Bronchial epithelial cell (primary cell): Measurements from ENCODE around the gene ZNF443. TPM values are rescaled to one million over a fixed set of nuclear protein-coding genes. Genes with fewer than 3 reads are reported as not detected.

Experiments used
- DNase-seq: peaks from one replicate; pipeline ENCODE4 v3.0.0-alpha.2; 2010; ENCODE audit warnings: low read depth
- FAIRE-seq: peaks from 2 replicates; lab custom pipeline; 2011; peaks lifted over from hg19 to GRCh38; lab: Jason Lieb, UNC
- H3K27me3 ChIP-seq: 2 replicates; pipeline ENCODE4 v1.5.1; 2011; ENCODE audit warnings: low read length; ENCODE audit not compliant: control insufficient read depth, insufficient read depth
- H3K36me3 ChIP-seq: 2 replicates; pipeline ENCODE4 v1.5.1; 2011; ENCODE audit warnings: low read length; ENCODE audit not compliant: control insufficient read depth, insufficient read depth
- H3K4me3 ChIP-seq: 2 replicates; pipeline ENCODE4 v1.5.1; 2011; ENCODE audit warnings: mild to moderate bottlenecking, low read depth, low read length, control low read depth
- CTCF ChIP-seq: IDR thresholded peaks from 2 replicates; pipeline ENCODE4 v1.5.1; 2011; ENCODE audit warnings: mild to moderate bottlenecking, moderate library complexity, low read length, control low read depth, inconsistent platforms; ENCODE audit not compliant: insufficient read depth, severe bottlenecking
- total RNA-seq: library from RNA; depleted of rRNA; stranded (reverse); fragments of >200 nt; gene quantifications from 2 replicates; pipeline ENCODE4 v1.2.1, GENCODE V29; 2014

ZNF443 gene
- total RNA-seq, 1 donor from 2014 or later: 3.4 TPM

- no peak for TF ChIP-seq CTCF
- Histone ChIP-seq H3K27me3 (no peaks in the 10 kb centered on the region), H3K36me3 (no peaks in the 10 kb centered on the region), H3K4me3 (no peak overlapping the region)
- FAIRE-seq (no peak), DNase-seq (no peak)
Measured at GRCh38 chr19:12380444-12380737, 60.4 kb downstream of the ZNF443 start.

- FAIRE-seq (peak; percentile 32), DNase-seq (no peak)
- no peaks in the 10 kb centered on the region for H3K36me3 ChIP-seq
- H3K27me3 ChIP-seq: no peaks in the 10 kb centered on the region
- H3K4me3 ChIP-seq: no peak overlapping the region
- TF ChIP-seq CTCF: no peak
Measured at GRCh38 chr19:12379732-12380443, 60.9 kb downstream of the ZNF443 start.

Other genes with a start within 250 kb of the ZNF443 start
- gene ZNF44, start 146.1 kb downstream of the ZNF443 start, total RNA-seq: 7.4 and 10.5 TPM in 2 replicates
- gene ZNF563, start 107.4 kb downstream of the ZNF443 start, total RNA-seq: 2.4 and 4.6 TPM in 2 replicates
- 3.9 and 6.3 TPM in 2 replicates for gene ZNF442, start 75.3 kb downstream of the ZNF443 start, total RNA-seq
- 2.6 and 2.7 TPM in 2 replicates for gene ZNF799, start 39.8 kb downstream of the ZNF443 start, total RNA-seq
- 0.26 and 0.64 TPM in 2 replicates for gene ZNF709, start 43.8 kb upstream of the ZNF443 start, total RNA-seq
- 7.4 and 9.0 TPM in 2 replicates for gene ZNF564, start 110.5 kb upstream of the ZNF443 start, total RNA-seq
- gene ZNF490, start 169.8 kb upstream of the ZNF443 start, total RNA-seq: 5.8 and 7.9 TPM in 2 replicates
- 11.1 and 11.8 TPM in 2 replicates for gene ZNF791, start 169.9 kb upstream of the ZNF443 start, total RNA-seq
- gene MAN2B1, start 225.7 kb upstream of the ZNF443 start, total RNA-seq: 29.8 and 32.1 TPM in 2 replicates
- gene WDR83, start 225.8 kb upstream of the ZNF443 start, total RNA-seq: 13.8 and 21.1 TPM in 2 replicates
- 47.4 and 94.5 TPM in 2 replicates for gene DHPS, start 240.9 kb upstream of the ZNF443 start, total RNA-seq
- not detected in 2 replicates for gene GNG14, start 247.0 kb upstream of the ZNF443 start, total RNA-seq